GM23338 (cell line): ENCODE measurements around the gene SCRG1. TPM values are rescaled to one million over a fixed set of nuclear protein-coding genes. Genes with fewer than 3 reads are reported as not detected.

Source experiments
- ATAC-seq: fragments of 200-7000 bp; cut with Tn5 transposase; 3 replicates; pipeline ENCODE4 v1.9.1; 2020
- DNase-seq: peaks from one replicate; pipeline ENCODE4 v3.0.0-alpha.2; 2015; ENCODE audit warnings: low spot score
- H2AFZ ChIP-seq: fragments of 200-600 bp; sonication (generic); 2 replicates; pipeline ENCODE4 v1.8.0; 2016; ENCODE audit warnings: antibody characterized with exemption, mild to moderate bottlenecking, moderate library complexity
- H3F3A ChIP-seq: fragments of 200-600 bp; sonication (generic); replicated peaks from 2 replicates; pipeline ENCODE4 v1.8.0; 2017; ENCODE audit warnings: antibody characterized with exemption, mixed run types, low read depth
- H3K27ac ChIP-seq: fragments of 200-600 bp; sonication (generic); 2 replicates; pipeline ENCODE4 v1.6.1; 2016; ENCODE audit warnings: low read depth
- H3K27me3 ChIP-seq: fragments of 200-600 bp; sonication (generic); 2 replicates; pipeline ENCODE4 v1.8.0; 2016; ENCODE audit warnings: mild to moderate bottlenecking, mixed run types, moderate library complexity; ENCODE audit not compliant: insufficient read depth
- H3K36me3 ChIP-seq: fragments of 200-600 bp; sonication (generic); 2 replicates; pipeline ENCODE4 v1.8.0; 2016; ENCODE audit warnings: mild to moderate bottlenecking; ENCODE audit not compliant: insufficient read depth
- H3K4me1 ChIP-seq: fragments of 200-600 bp; sonication (generic); 2 replicates; pipeline ENCODE4 v1.8.0; 2016; ENCODE audit warnings: mild to moderate bottlenecking, moderate library complexity; ENCODE audit not compliant: insufficient read depth
- H3K4me2 ChIP-seq: fragments of 200-600 bp; sonication (generic); 2 replicates; pipeline ENCODE4 v1.7.1; 2017; ENCODE audit warnings: mixed run types
- H3K4me3 ChIP-seq: fragments of 200-600 bp; sonication (generic); 2 replicates; pipeline ENCODE4 v1.6.1; 2016; ENCODE audit warnings: mixed run types
- H3K79me2 ChIP-seq: fragments of 200-600 bp; sonication (generic); replicated peaks from 2 replicates; pipeline ENCODE4 v1.8.0; 2017; ENCODE audit warnings: mild to moderate bottlenecking; ENCODE audit not compliant: insufficient read depth
- H3K9me2 ChIP-seq: fragments of 200-600 bp; sonication (generic); 2 replicates; pipeline ENCODE4 v1.8.0; 2017; ENCODE audit not compliant: insufficient read depth
- H4K20me1 ChIP-seq: fragments of 200-600 bp; sonication (generic); replicated peaks from 2 replicates; pipeline ENCODE4 v1.8.0; 2017; ENCODE audit warnings: mild to moderate bottlenecking; ENCODE audit not compliant: insufficient read depth
- H3K27ac Mint-ChIP-seq: 2 replicates; pipeline ENCODE4 v1.8.0; 2020; ENCODE audit warnings: inconsistent platforms, mild to moderate bottlenecking, moderate library complexity, mixed read lengths
- H3K27me3 Mint-ChIP-seq: 3 replicates; pipeline ENCODE4 v1.8.0; 2022; ENCODE audit warnings: low read depth, mild to moderate bottlenecking, moderate library complexity, mixed read lengths, inconsistent platforms; ENCODE audit not compliant: insufficient read depth, poor library complexity
- H3K36me3 Mint-ChIP-seq: 3 replicates; pipeline ENCODE4 v1.8.0; 2021; ENCODE audit warnings: low read depth, mild to moderate bottlenecking, inconsistent platforms, moderate library complexity, mixed read lengths
- H3K4me1 Mint-ChIP-seq: 3 replicates; pipeline ENCODE4 v1.8.0; 2020; ENCODE audit warnings: mild to moderate bottlenecking, inconsistent platforms, mixed read lengths
- H3K4me3 Mint-ChIP-seq: 3 replicates; pipeline ENCODE4 v1.8.0; 2021; ENCODE audit warnings: moderate library complexity, mild to moderate bottlenecking, inconsistent platforms, mixed read lengths
- H3K9me3 Mint-ChIP-seq: 3 replicates; pipeline ENCODE4 v1.8.0; 2020; ENCODE audit warnings: moderate library complexity, mild to moderate bottlenecking, inconsistent platforms, mixed read lengths
- CREB1 ChIP-seq: fragments of 250-450 bp; sonication (Bioruptor Pico); IDR thresholded peaks from 2 replicates; pipeline ENCODE4 v1.5.0; 2020; ENCODE audit warnings: low read depth, mild to moderate bottlenecking, moderate library complexity
- EZH2 ChIP-seq: fragments of 200-600 bp; sonication (generic); IDR thresholded peaks from one replicate; pipeline ENCODE4 v1.8.0; 2017; ENCODE audit warnings: antibody characterized with exemption, mild to moderate bottlenecking, low read depth; ENCODE audit not compliant: unreplicated experiment
- EZH2phosphoT487 ChIP-seq: fragments of 200-600 bp; sonication (generic); IDR thresholded peaks from one replicate; pipeline ENCODE4 v1.8.1; 2018; ENCODE audit warnings: antibody characterized with exemption; ENCODE audit not compliant: unreplicated experiment
- JUNB ChIP-seq: IDR thresholded peaks from one replicate; pipeline ENCODE4 v1.6.1; 2016; ENCODE audit warnings: antibody characterized with exemption; ENCODE audit not compliant: unreplicated experiment
- NANOG ChIP-seq: IDR thresholded peaks from 2 replicates; pipeline ENCODE4 v1.6.1; 2016; ENCODE audit warnings: antibody characterized with exemption, borderline replicate concordance
- POLR2AphosphoS5 ChIP-seq: IDR thresholded peaks from 2 replicates; pipeline ENCODE4 v1.6.1; 2016; ENCODE audit warnings: antibody characterized with exemption, low read depth
- STAT1 ChIP-seq: IDR thresholded peaks from one replicate; pipeline ENCODE4 v1.6.1; 2016; ENCODE audit warnings: antibody characterized with exemption; ENCODE audit not compliant: unreplicated experiment
- ZNF114 ChIP-seq: fragments of 250-450 bp; sonication (Bioruptor Pico); IDR thresholded peaks from 2 replicates; pipeline ENCODE4 v1.5.0; 2020; ENCODE audit warnings: mild to moderate bottlenecking, moderate library complexity
- ZNF331 ChIP-seq: fragments of 250-450 bp; sonication (Bioruptor Pico); IDR thresholded peaks from 2 replicates; pipeline ENCODE4 v1.5.0; 2020; ENCODE audit warnings: low read depth, mild to moderate bottlenecking, moderate library complexity
- ZNF462 ChIP-seq: fragments of 250-450 bp; sonication (Bioruptor Pico); IDR thresholded peaks from 2 replicates; pipeline ENCODE4 v1.5.0; 2020; ENCODE audit warnings: mild to moderate bottlenecking, moderate library complexity
- polyA plus RNA-seq: library from polyadenylated mRNA; unstranded; fragments of >200 nt; fragmentation: Nextera tagmentation; extraction: Ambion mirVana; gene quantifications from 2 replicates; pipeline ENCODE4 v1.2.1, GENCODE V29; 2016
- total RNA-seq: library from RNA; depleted of rRNA; stranded (reverse); fragments of >200 nt; shearing (Covaris generic); gene quantifications from 2 replicates; pipeline ENCODE4 v1.2.3, GENCODE V29; 2014
- TF ChIP-seq, protein P1 (sequence below), 2 experiments: fragments of 200-600 bp in 1 of 2; sonication (generic) in 1 of 2; conservative IDR thresholded peaks; 2 replicates each; pipeline versions ENCODE4 v1.5.1 to v1.6.1; 2016 to 2017; ENCODE audit warnings: antibody characterized with exemption in 2 of 2, low read depth in 2 of 2, mild to moderate bottlenecking in 2 of 2, moderate library complexity in 1 of 2
- TF ChIP-seq, protein P2 (sequence below): IDR thresholded peaks from one replicate; pipeline ENCODE4 v1.6.1; 2018; ENCODE audit warnings: antibody characterized with exemption; ENCODE audit not compliant: unreplicated experiment
- TF ChIP-seq, protein P3 (sequence below): IDR thresholded peaks from 2 replicates; pipeline ENCODE4 v1.6.1; 2016; ENCODE audit warnings: antibody characterized with exemption

Gene SCRG1
- total and polyA plus RNA-seq, 2 experiments from 2014 or later, result 0.45 TPM; not detected in 1

- ATAC-seq (no peak), DNase-seq (no peak)
- no peaks in the 10 kb centered on the region for H3K36me3 ChIP-seq
- H3K4me2 ChIP-seq, result no peak overlapping the region
- no peaks in the 10 kb centered on the region for H3K79me2 ChIP-seq
- H3F3A ChIP-seq, result no peaks in the 10 kb centered on the region
- H3K27ac ChIP-seq, result no peak overlapping the region
- no peaks in the 10 kb centered on the region for H3K9me3 Mint-ChIP-seq
- H3K27ac Mint-ChIP-seq, result no peak overlapping the region
- no peaks in the 10 kb centered on the region for H4K20me1 ChIP-seq
- no peak overlapping the region for H2AFZ ChIP-seq
- H3K4me1 Mint-ChIP-seq, result peaks cover 23% of the 10 kb centered on the region
- no peaks in the 10 kb centered on the region; the same call in 2 of the 3 replicates for H3K36me3 Mint-ChIP-seq
- no peaks in the 10 kb centered on the region for H3K27me3 Mint-ChIP-seq
- H3K27me3 ChIP-seq, result no peaks in the 10 kb centered on the region
- TF ChIP-seq, protein P1, sequence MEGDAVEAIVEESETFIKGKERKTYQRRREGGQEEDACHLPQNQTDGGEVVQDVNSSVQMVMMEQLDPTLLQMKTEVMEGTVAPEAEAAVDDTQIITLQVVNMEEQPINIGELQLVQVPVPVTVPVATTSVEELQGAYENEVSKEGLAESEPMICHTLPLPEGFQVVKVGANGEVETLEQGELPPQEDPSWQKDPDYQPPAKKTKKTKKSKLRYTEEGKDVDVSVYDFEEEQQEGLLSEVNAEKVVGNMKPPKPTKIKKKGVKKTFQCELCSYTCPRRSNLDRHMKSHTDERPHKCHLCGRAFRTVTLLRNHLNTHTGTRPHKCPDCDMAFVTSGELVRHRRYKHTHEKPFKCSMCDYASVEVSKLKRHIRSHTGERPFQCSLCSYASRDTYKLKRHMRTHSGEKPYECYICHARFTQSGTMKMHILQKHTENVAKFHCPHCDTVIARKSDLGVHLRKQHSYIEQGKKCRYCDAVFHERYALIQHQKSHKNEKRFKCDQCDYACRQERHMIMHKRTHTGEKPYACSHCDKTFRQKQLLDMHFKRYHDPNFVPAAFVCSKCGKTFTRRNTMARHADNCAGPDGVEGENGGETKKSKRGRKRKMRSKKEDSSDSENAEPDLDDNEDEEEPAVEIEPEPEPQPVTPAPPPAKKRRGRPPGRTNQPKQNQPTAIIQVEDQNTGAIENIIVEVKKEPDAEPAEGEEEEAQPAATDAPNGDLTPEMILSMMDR (conservative IDR thresholded peaks at IDR 0.05; ENCODE audit: low read depth in 2 of 2), result no peak
- TF ChIP-seq, protein P2, sequence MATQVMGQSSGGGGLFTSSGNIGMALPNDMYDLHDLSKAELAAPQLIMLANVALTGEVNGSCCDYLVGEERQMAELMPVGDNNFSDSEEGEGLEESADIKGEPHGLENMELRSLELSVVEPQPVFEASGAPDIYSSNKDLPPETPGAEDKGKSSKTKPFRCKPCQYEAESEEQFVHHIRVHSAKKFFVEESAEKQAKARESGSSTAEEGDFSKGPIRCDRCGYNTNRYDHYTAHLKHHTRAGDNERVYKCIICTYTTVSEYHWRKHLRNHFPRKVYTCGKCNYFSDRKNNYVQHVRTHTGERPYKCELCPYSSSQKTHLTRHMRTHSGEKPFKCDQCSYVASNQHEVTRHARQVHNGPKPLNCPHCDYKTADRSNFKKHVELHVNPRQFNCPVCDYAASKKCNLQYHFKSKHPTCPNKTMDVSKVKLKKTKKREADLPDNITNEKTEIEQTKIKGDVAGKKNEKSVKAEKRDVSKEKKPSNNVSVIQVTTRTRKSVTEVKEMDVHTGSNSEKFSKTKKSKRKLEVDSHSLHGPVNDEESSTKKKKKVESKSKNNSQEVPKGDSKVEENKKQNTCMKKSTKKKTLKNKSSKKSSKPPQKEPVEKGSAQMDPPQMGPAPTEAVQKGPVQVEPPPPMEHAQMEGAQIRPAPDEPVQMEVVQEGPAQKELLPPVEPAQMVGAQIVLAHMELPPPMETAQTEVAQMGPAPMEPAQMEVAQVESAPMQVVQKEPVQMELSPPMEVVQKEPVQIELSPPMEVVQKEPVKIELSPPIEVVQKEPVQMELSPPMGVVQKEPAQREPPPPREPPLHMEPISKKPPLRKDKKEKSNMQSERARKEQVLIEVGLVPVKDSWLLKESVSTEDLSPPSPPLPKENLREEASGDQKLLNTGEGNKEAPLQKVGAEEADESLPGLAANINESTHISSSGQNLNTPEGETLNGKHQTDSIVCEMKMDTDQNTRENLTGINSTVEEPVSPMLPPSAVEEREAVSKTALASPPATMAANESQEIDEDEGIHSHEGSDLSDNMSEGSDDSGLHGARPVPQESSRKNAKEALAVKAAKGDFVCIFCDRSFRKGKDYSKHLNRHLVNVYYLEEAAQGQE, result no peak
- TF ChIP-seq NANOG, result no peak
- no peak for TF ChIP-seq ZNF331 (CRISPR knock-in tag)
- TF ChIP-seq ZNF462 (CRISPR knock-in tag), result no peak
- TF ChIP-seq EZH2phosphoT487, result no peak
- TF ChIP-seq ZNF114 (CRISPR knock-in tag), result no peak
- TF ChIP-seq CREB1 (CRISPR knock-in tag), result no peak
- TF ChIP-seq POLR2AphosphoS5, result no peak
- no peak for TF ChIP-seq STAT1
- no peak for TF ChIP-seq JUNB
- TF ChIP-seq, protein P3, sequence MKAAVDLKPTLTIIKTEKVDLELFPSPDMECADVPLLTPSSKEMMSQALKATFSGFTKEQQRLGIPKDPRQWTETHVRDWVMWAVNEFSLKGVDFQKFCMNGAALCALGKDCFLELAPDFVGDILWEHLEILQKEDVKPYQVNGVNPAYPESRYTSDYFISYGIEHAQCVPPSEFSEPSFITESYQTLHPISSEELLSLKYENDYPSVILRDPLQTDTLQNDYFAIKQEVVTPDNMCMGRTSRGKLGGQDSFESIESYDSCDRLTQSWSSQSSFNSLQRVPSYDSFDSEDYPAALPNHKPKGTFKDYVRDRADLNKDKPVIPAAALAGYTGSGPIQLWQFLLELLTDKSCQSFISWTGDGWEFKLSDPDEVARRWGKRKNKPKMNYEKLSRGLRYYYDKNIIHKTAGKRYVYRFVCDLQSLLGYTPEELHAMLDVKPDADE, result no peak
- no peak for TF ChIP-seq EZH2
- H3K4me1 ChIP-seq, result peaks cover 18% of the 10 kb centered on the region
- no peaks in the 10 kb centered on the region for H3K9me2 ChIP-seq
- no peak overlapping the region for H3K4me3 Mint-ChIP-seq
- no peak overlapping the region for H3K4me3 ChIP-seq
Measured at GRCh38 chr4:173434231-173434630, 35.3 kb upstream of the SCRG1 start.
